DOHH2 (cell line): ENCODE measurements around the gene PLS3.

Source experiments
- H3F3A ChIP-seq: fragments of 200-600 bp; sonication (generic), shearing (Covaris generic); 2 replicates; pipeline ENCODE4 v1.6.0; 2016; ENCODE audit warnings: antibody characterized with exemption, mild to moderate bottlenecking; ENCODE audit not compliant: control insufficient read depth, insufficient read depth
- H3K27ac ChIP-seq: fragments of 200-600 bp; sonication (generic); 2 replicates; pipeline ENCODE4 v1.5.1; 2014; ENCODE audit warnings: low read depth, mild to moderate bottlenecking, low read length, moderate library complexity
- H3K27me3 ChIP-seq: fragments of 200-600 bp; sonication (generic); 2 replicates; pipeline ENCODE4 v1.6.1; 2014; ENCODE audit warnings: mild to moderate bottlenecking, low read length, mixed read lengths; ENCODE audit not compliant: control insufficient read depth
- H3K36me3 ChIP-seq: fragments of 200-600 bp; sonication (generic); 2 replicates; pipeline ENCODE4 v1.6.1; 2014; ENCODE audit warnings: mild to moderate bottlenecking, low read length, moderate library complexity, mixed read lengths; ENCODE audit not compliant: control insufficient read depth
- H3K4me1 ChIP-seq: fragments of 200-600 bp; sonication (generic); 2 replicates; pipeline ENCODE4 v1.6.1; 2014; ENCODE audit warnings: mild to moderate bottlenecking, low read length, mixed read lengths; ENCODE audit not compliant: control insufficient read depth
- H3K4me2 ChIP-seq: fragments of 200-600 bp; sonication (generic); 2 replicates; pipeline ENCODE4 v1.6.0; 2014; ENCODE audit warnings: mild to moderate bottlenecking, low read length, moderate library complexity
- H3K4me3 ChIP-seq: fragments of 200-600 bp; sonication (generic); 2 replicates; pipeline ENCODE4 v1.5.1; 2014; ENCODE audit warnings: mild to moderate bottlenecking, low read length, mixed read lengths
- H3K79me2 ChIP-seq: fragments of 200-600 bp; sonication (generic); 2 replicates; pipeline ENCODE4 v1.6.1; 2014; ENCODE audit warnings: mild to moderate bottlenecking, low read length, mixed read lengths; ENCODE audit not compliant: control insufficient read depth
- H3K9me2 ChIP-seq: fragments of 200-600 bp; sonication (generic); replicated peaks from 2 replicates; pipeline ENCODE4 v1.6.1; 2014; ENCODE audit warnings: mild to moderate bottlenecking, low read length, mixed read lengths; ENCODE audit not compliant: control insufficient read depth
- H3K9me3 ChIP-seq: fragments of 200-600 bp; sonication (generic); 2 replicates; pipeline ENCODE4 v1.6.1; 2014; ENCODE audit warnings: antibody characterized with exemption, low read length, mixed read lengths; ENCODE audit not compliant: control insufficient read depth, insufficient read depth
- H4K20me1 ChIP-seq: fragments of 200-600 bp; sonication (generic); 2 replicates; pipeline ENCODE4 v1.6.0; 2014; ENCODE audit warnings: low read depth, mild to moderate bottlenecking, antibody characterized with exemption, low read length, moderate library complexity; ENCODE audit not compliant: control insufficient read depth, insufficient read depth
- CTCF ChIP-seq: fragments of 200-600 bp; sonication (generic); IDR thresholded peaks from one replicate; pipeline ENCODE4 v1.5.1; 2014; ENCODE audit warnings: antibody characterized with exemption, mild to moderate bottlenecking, low read depth, low read length; ENCODE audit not compliant: poor library complexity, severe bottlenecking
- EZH2phosphoT487 ChIP-seq: fragments of 200-600 bp; sonication (generic); IDR thresholded peaks from 2 replicates; pipeline ENCODE4 v1.6.1; 2017; ENCODE audit warnings: borderline replicate concordance, mild to moderate bottlenecking, antibody characterized with exemption, low read length, moderate library complexity, mixed read lengths

The PLS3 gene

GRCh38 chrX:115616943-115617563 is 56.1 kb downstream of the PLS3 start:
- H3K27ac ChIP-seq, result no peak overlapping the region
- H3K79me2 ChIP-seq, result no peaks in the 10 kb centered on the region
- H3K9me2 ChIP-seq, result no peaks in the 10 kb centered on the region
- H3K4me1 ChIP-seq, result no peaks in the 10 kb centered on the region
- H3F3A ChIP-seq, result no peaks in the 10 kb centered on the region
- TF ChIP-seq EZH2phosphoT487 (no peak), CTCF (no peak)
- no peaks in the 10 kb centered on the region for H4K20me1 ChIP-seq
- H3K4me3 ChIP-seq, result no peak overlapping the region
- no peaks in the 10 kb centered on the region for H3K9me3 ChIP-seq
- no peaks in the 10 kb centered on the region for H3K27me3 ChIP-seq
- no peak overlapping the region for H3K4me2 ChIP-seq
- H3K36me3 ChIP-seq, result no peaks in the 10 kb centered on the region

GRCh38 chrX:115622534-115622933 is 61.6 kb downstream of the PLS3 start:
- Histone ChIP-seq H3K9me2 (no peaks in the 10 kb centered on the region), H3K4me2 (no peak overlapping the region), H3K27ac (no peak overlapping the region), H3K9me3 (no peaks in the 10 kb centered on the region), H4K20me1 (no peaks in the 10 kb centered on the region), H3K4me1 (no peaks in the 10 kb centered on the region), H3K4me3 (no peak overlapping the region), H3K27me3 (no peaks in the 10 kb centered on the region), H3K36me3 (no peaks in the 10 kb centered on the region), H3K79me2 (no peaks in the 10 kb centered on the region), H3F3A (no peaks in the 10 kb centered on the region)
- no peak for TF ChIP-seq EZH2phosphoT487
- no peak for TF ChIP-seq CTCF

GRCh38 chrX:115624916-115625315 is 63.9 kb downstream of the PLS3 start:
- Histone ChIP-seq H3K27me3 (no peaks in the 10 kb centered on the region), H3F3A (no peaks in the 10 kb centered on the region), H3K9me3 (no peaks in the 10 kb centered on the region), H3K4me3 (no peak overlapping the region), H3K36me3 (no peaks in the 10 kb centered on the region), H3K79me2 (no peaks in the 10 kb centered on the region), H3K4me1 (no peaks in the 10 kb centered on the region), H4K20me1 (no peaks in the 10 kb centered on the region), H3K9me2 (no peaks in the 10 kb centered on the region), H3K4me2 (no peak overlapping the region), H3K27ac (no peak overlapping the region)
- TF ChIP-seq CTCF (no peak), EZH2phosphoT487 (no peak)
